ENCODE results near the gene C10orf67.

DNA sequence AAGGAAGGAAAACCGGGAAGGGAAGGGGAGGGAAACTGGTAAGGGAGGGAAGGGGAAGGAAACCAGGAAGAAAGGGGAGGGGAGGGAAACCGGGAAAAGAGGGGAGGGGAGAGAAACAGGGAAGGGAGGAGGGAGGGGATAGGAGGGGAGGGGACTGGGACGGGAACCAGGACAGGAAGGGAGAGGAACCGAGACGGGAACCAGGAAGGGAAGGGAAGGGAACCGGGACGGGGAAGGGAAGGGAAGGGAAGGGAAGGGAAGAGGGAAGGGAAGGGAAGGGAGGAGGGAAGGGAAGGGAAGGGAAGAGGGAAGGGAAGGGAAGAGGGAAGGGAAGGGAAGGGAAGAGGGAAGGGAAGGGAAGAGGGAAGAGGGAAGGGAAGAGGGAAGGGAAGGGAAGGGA, 13.6 kb downstream of the C10orf67 start:
- TF ChIP-seq, protein P1, sequence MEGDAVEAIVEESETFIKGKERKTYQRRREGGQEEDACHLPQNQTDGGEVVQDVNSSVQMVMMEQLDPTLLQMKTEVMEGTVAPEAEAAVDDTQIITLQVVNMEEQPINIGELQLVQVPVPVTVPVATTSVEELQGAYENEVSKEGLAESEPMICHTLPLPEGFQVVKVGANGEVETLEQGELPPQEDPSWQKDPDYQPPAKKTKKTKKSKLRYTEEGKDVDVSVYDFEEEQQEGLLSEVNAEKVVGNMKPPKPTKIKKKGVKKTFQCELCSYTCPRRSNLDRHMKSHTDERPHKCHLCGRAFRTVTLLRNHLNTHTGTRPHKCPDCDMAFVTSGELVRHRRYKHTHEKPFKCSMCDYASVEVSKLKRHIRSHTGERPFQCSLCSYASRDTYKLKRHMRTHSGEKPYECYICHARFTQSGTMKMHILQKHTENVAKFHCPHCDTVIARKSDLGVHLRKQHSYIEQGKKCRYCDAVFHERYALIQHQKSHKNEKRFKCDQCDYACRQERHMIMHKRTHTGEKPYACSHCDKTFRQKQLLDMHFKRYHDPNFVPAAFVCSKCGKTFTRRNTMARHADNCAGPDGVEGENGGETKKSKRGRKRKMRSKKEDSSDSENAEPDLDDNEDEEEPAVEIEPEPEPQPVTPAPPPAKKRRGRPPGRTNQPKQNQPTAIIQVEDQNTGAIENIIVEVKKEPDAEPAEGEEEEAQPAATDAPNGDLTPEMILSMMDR (conservative IDR thresholded peaks at IDR 0.05; ENCODE audit: low read depth in 2 of 2), result no peak
- TF ChIP-seq EZH2 (IDR thresholded peaks at IDR 0.05; ENCODE audit: low read depth, unreplicated experiment), result no peak
- no peak for TF ChIP-seq POLR2AphosphoS5 (IDR thresholded peaks at IDR 0.05; ENCODE audit: low read depth)
- TF ChIP-seq CREB1 (CRISPR knock-in tag; IDR thresholded peaks at IDR 0.05; ENCODE audit: low read depth), result no peak
- TF ChIP-seq, protein P2, sequence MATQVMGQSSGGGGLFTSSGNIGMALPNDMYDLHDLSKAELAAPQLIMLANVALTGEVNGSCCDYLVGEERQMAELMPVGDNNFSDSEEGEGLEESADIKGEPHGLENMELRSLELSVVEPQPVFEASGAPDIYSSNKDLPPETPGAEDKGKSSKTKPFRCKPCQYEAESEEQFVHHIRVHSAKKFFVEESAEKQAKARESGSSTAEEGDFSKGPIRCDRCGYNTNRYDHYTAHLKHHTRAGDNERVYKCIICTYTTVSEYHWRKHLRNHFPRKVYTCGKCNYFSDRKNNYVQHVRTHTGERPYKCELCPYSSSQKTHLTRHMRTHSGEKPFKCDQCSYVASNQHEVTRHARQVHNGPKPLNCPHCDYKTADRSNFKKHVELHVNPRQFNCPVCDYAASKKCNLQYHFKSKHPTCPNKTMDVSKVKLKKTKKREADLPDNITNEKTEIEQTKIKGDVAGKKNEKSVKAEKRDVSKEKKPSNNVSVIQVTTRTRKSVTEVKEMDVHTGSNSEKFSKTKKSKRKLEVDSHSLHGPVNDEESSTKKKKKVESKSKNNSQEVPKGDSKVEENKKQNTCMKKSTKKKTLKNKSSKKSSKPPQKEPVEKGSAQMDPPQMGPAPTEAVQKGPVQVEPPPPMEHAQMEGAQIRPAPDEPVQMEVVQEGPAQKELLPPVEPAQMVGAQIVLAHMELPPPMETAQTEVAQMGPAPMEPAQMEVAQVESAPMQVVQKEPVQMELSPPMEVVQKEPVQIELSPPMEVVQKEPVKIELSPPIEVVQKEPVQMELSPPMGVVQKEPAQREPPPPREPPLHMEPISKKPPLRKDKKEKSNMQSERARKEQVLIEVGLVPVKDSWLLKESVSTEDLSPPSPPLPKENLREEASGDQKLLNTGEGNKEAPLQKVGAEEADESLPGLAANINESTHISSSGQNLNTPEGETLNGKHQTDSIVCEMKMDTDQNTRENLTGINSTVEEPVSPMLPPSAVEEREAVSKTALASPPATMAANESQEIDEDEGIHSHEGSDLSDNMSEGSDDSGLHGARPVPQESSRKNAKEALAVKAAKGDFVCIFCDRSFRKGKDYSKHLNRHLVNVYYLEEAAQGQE (IDR thresholded peaks at IDR 0.05; ENCODE audit: unreplicated experiment), result no peak
- TF ChIP-seq, protein P3, sequence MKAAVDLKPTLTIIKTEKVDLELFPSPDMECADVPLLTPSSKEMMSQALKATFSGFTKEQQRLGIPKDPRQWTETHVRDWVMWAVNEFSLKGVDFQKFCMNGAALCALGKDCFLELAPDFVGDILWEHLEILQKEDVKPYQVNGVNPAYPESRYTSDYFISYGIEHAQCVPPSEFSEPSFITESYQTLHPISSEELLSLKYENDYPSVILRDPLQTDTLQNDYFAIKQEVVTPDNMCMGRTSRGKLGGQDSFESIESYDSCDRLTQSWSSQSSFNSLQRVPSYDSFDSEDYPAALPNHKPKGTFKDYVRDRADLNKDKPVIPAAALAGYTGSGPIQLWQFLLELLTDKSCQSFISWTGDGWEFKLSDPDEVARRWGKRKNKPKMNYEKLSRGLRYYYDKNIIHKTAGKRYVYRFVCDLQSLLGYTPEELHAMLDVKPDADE (IDR thresholded peaks at IDR 0.05), result no peak
- TF ChIP-seq JUNB (IDR thresholded peaks at IDR 0.05; ENCODE audit: unreplicated experiment), result no peak
- no peak for TF ChIP-seq EZH2phosphoT487 (IDR thresholded peaks at IDR 0.05; ENCODE audit: unreplicated experiment)
- TF ChIP-seq ZNF331 (CRISPR knock-in tag; IDR thresholded peaks at IDR 0.05; ENCODE audit: low read depth), result no peak
- TF ChIP-seq ZNF114 (CRISPR knock-in tag; IDR thresholded peaks at IDR 0.05), result no peak
